HG03045 (cell line): Measurements from ENCODE around the gene ARL15.

Source experiments
- ATAC-seq: cut with Tn5 transposase; IDR thresholded peaks from one replicate; pipeline ENCODE4 v1.9.1; 2021; ENCODE audit warnings: mild to moderate bottlenecking, moderate library complexity; ENCODE audit not compliant: unreplicated experiment

ARL15 gene

DNA sequence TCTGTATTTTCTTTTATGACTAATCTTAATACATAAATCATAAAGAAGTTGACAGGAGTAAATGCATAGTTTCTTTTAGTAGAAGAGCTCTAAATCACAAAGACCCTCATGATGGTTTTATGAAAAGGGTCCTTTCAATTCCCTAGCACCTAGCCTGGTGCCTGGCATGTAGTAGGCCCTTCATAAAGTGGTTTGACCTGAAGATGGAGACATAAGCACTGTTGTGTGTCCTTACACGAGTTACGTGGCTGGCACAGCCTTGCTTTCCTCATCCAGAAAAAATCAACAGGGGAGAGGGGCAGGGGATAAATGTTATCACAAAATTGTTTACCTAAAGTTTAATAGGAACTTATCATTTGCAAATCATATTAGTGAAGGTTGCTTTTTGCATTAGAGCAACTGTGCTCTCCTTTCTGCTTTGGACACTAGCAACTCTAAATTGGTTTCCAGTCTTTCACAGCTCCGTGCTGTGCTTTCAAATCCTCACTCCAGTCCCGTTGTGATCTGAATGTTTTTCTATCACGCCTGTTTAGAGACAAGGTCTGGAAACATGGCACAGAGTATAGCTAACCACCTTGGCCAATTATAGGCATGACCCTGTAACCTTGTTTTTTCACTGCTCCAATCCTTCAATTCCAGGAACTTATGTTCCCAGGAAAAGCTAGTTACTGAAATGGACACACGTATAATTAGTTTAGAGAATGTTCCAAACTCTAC, 55.7 kb downstream of the ARL15 start:
- no peak for ATAC-seq

DNA sequence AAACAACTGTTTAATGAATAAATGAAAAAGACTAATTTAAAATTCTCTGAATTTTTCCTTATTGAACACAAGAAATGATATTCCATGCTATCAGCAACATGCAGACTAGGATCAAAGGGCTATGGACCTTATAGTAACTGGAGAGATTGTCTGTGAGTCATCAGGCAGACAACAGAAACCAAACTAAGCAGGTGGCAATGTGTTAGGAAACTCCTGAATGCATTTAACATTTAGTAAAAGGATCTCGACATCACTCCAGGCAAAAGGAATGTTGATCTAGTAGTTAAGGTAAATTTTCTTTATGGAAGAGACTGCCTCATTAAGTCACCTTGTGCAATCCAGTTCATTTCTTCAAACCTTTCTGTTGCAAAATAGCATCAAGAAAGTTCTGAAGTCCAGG, 58.4 kb downstream of the ARL15 start:
- ATAC-seq: no peak

DNA sequence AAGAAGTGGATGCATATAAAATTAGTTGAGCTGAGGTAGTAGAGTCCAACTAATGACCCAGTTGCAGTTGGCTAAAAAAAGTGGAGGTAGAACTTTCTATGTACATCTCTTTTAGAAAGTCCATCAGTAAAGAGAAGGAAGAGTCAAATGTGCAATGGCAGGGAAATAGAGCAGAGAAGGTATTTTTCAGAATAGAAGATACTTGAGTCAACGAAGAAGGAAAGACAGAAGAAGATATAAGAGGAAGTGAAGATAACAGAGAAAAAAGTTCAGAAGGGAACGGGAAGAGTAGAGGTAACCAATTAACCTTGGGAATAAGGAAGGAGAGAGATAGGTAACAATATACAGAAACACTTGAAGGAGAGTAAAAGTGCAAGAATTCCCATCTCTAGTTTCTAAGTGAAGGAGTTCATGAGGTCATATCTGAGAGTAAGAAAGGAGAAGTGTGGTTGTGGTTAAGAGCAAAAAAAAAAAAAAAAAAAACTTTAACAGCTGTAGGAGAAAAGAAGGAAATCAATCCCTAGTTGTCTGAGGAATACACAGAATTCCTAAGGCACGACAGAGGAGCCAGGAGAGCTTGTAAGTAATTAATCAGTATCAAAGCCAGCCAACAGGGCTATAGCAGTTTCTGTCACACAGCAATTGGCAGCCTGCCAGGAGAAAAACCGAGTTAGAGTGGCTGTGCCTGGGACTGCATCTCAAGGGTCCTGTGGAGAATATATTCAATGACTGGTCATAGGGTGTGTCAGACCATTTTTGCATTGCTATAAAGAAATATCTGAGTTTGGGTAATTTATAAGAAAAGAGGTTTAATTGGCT, 61.0 kb downstream of the ARL15 start:
- no peak for ATAC-seq

DNA sequence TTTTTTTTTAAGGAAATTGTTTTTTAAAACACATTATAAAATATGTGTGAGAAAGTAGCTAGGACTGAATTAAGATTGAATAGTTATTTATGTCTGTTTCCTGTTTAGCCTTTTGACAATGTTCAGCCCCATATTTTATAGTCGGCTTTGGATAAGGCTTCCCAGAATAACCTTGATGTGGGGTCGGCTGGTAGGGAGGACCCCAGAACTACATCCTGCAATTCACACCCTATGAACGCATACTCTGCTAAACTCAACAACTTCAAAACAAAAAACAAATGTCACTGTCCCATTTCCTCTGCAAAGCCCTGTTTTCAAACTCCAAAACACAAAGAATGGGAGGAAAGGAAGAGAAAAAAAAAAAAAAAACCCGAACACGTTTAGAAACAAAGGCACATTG, 63.1 kb downstream of the ARL15 start:
- ATAC-seq: no peak

DNA sequence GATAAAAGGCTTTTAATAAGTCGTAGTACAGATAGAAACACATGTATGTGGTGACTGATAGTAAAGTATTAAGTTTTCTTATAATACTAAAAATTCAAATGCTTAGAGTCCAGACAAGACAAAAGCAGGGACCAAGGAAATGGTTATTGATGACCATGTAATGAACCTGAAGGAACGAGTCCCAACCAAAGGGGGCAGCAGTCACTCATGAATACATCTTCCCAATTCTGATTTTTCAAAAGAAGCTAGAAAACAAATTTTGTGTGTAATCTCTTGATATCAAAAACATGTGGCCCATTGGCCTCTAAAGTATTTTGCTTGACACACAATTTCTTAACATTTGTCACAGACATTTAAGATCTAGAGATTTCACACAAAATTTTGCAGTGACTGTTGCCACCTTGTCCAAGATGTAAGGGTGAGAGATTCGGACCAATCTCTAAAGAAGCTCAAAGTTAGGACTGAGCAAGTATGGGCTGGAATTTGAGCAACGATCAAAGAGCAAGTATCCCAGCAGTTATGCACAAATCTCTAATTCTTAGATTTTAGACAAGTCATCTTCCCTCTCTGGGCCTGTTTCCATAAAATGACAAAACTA, 66.8 kb downstream of the ARL15 start:
- no peak for ATAC-seq

GRCh38 chr5:54242297-54242696, 68.1 kb downstream of the ARL15 start:
- no peak for ATAC-seq

DNA sequence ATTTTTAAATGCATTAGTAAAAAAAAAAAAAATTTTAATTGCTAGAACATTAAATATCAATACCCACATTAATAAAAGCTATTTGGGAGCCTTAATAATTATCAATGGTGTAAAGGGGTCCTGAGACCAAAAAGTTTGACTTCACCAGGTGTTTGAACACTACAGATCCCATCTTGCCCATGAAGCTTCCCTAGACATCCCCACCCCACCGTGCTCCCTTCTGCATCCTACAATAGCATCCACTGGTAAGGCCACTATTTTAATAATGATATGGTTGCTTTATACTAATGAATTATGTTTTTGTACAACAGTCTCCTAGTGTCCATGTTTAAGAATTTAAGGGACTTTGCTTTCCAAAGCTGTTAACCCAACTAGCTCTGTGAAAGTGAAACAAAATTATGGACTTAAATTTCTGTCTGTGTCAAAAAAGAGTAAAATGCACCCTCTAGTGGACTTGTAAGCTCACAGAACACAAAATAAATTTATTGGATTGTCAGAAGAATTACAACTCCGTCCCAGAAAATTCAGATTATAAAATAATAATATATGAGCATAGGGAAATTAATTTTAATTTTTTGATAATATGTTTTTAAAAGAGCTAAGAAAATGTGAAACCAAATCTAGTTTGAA, 76.0 kb downstream of the ARL15 start:
- no peak for ATAC-seq

DNA sequence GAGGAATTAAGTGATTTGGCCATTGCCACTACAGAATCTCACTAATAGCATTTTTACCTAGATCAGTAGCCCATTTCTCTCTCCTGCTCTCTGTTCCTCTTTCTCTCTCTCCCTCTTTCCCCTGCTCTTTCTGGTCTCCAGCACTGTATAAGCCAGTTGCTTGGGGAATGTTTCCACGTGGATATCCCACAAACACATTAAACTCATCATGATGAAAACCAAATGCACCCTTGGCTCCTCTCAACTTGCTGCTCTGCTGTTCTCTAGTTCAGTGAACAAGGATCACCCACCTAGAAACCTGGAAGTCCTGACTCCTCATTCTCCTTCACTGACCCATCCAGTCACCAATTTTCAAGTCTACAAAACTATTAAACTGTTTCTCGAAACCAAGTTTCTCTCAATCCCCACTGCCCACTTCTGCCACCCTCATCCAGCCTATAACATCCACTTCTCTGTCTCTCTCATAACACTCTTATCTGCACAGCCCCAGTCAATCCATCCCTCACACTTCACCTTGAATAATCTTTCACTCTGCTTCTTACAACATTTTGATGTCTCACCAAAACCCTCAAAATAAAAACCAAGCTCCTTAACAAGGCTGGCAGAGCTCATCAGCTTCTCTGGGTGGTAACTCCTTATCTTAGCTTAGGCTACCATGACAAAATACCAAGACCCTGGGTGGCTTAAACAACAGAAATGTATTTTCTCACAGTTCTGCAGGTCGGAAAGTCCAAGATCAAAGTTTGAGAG, 79.3 kb downstream of the ARL15 start:
- no peak for ATAC-seq

- peak; percentile 88 for ATAC-seq
Measured at GRCh38 chr5:54229041-54229780, 81.2 kb downstream of the ARL15 start.

DNA sequence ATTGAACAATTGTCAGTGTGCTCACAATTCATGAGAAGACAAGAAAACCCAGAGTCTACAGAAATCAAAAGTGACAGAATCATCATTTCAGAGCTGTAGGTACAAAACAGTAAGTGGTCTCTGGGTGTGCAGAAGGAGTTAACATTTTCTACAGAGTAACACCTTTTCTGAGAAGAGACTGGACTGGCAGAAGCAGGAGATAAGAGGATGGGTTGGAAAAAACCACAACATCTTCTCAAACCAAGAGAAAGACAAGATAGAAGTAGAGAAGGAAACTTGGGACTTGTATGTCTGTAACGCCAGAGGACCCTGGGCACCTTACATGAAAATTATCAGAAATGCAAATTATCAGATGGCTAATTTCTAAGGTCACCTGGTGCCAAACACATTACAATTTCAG, 82.6 kb downstream of the ARL15 start:
- no peak for ATAC-seq

DNA sequence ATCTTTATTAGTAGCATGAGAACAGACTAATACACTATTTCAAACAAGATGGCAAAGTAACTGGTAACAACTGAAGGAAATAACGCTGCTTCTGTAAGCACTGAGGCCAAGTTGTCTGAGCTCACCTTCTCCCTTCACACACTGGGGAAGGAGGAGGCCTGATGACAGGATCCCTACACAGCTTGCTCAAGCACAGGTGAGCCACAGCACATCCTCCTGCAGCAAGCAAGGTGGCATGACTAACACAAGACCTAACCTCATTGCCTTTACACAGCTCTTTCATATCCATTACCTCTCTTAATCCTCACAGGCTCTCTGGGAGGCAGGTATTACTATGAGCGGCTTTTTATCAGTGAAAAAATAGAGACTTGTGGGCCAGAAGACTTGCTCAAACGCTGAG, 83.3 kb downstream of the ARL15 start:
- ATAC-seq: no peak

- no peak for ATAC-seq
Measured at GRCh38 chr5:54226215-54226614, 84.2 kb downstream of the ARL15 start.

- no peak for ATAC-seq
Measured at GRCh38 chr5:54224103-54224826, 86.1 kb downstream of the ARL15 start.

DNA sequence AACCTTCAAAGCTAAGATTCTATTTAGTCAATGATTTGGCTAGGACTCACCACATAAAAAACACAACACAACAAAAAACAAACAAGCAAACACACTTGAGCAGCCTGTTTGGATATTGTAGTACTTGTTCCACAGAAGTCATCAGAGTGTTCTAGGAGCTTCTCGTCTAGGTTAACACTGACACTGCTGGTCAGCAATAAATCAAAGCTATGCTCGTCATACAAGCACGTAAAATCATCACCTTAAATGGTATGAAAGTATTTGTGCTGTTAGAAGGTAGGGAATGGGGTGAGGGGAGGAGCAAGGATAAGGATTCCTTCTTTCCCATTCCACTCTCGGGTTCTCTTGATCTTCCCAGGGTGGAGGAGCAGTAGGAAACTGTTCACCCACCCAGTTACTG, 88.0 kb downstream of the ARL15 start:
- ATAC-seq: no peak

DNA sequence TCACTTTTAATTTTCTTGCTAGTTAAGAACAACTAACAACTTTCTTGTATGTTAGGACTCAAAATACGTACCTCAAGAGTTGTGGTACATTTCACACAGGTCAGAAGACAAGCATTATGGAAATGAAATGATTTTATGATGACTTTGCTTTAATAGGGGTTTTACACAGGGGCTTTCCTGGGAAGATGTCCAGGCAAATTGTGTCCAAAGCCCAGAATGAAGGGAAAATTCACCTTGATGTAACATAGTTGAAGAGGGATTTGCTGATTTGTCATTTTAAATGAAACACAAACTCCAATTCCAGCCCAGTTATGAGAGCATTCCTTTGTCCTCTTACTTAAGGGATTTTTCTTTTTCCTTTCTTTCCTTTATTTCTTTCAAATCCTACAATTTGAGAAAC, 89.2 kb downstream of the ARL15 start:
- no peak for ATAC-seq

DNA sequence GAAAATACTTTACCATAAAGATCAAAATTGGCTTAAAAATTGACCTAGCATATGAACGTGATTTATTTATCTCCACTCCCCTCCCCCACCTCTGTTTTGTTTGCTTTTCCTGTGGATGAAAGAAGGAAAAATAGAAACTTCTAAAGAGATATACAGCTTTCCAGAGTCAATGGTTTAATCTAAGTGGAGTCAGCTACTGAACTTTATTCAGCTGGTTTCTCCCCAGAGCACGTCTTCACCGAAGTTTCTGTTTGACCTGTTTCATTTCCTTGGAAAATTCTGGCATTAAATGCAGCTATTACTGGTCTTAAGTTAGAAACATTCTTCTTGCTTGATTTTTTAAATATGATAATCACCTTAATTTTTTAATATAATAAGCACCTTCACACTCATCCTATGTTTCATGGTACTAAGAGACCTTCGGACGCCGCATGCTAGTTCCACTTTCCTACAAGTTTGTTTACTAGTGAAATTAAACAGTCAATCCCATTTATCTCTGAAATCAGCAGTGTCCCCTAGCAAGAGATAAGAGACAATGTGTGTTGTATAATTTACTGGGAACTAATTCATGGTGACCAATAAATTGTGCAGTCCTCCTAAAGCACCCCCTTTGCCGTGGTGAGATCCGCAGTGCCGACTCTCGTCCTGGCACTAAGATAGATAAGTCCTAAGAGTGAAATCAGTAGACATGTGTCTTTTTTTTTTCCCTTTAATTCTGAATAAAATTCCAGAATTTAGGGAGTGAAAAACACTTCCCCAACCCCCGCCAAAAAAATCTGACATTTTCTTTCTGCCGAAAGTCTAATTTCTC, 89.9 kb downstream of the ARL15 start:
- no peak for ATAC-seq

DNA sequence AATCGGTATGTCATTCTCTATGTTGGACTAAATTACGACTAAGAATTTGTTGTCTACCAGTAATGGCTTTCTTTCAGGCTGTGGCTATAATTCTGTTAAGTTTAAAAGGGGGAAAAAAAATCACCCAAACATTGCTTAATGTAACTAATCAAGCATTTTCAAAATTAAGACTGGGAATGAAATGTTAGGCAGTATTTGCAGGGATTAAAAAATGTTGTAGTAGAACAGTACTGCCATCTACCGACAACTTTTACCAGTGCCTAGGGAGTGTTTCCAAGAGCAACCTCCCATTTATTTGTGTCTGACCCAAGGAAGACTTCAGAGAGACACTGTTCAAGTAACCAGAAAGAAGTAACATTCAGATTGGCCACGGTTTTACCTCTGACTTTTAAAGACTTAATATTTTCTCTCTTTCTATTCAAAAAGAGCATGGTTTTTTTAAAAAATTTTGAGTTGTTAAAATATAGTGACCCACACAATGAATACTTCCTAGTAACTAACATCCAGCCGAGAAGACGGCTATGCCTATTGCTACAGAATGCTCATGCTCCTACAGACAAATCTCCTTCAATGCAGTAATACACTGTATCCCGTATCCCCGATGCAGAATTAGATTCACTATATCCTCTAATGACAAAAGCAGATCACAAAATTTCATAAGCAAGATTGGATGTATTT, 92.4 kb downstream of the ARL15 start:
- no peak for ATAC-seq

GRCh38 chr5:54215233-54215736, 95.1 kb downstream of the ARL15 start:
- no peak for ATAC-seq
